Parathyroid adenoma (tissue), 2 donors: ENCODE results near the gene RASA1.

Source experiments
- H2AFZ ChIP-seq: fragments of 300-600 bp; sonication (generic); one replicate; pipeline ENCODE4 v1.7.0; 2017; ENCODE audit warnings: antibody characterized with exemption, mild to moderate bottlenecking
- H3K27ac ChIP-seq: fragments of 300-600 bp; sonication (generic); one replicate; pipeline ENCODE4 v1.7.0; 2017
- H3K27me3 ChIP-seq: fragments of 300-600 bp; sonication (generic); one replicate; pipeline ENCODE4 v1.7.0; 2017; ENCODE audit warnings: low read length; ENCODE audit not compliant: control insufficient read depth, insufficient read depth
- H3K36me3 ChIP-seq: fragments of 300-600 bp; sonication (generic); one replicate; pipeline ENCODE4 v1.7.0; 2017; ENCODE audit warnings: low read length; ENCODE audit not compliant: control insufficient read depth, insufficient read depth
- H3K4me1 ChIP-seq: fragments of 300-600 bp; sonication (generic); one replicate; pipeline ENCODE4 v1.7.0; 2017; ENCODE audit warnings: control low read depth
- H3K4me2 ChIP-seq: fragments of 300-600 bp; sonication (generic); one replicate; pipeline ENCODE4 v1.7.0; 2017; ENCODE audit warnings: low read length
- H3K4me3 ChIP-seq: fragments of 300-600 bp; sonication (generic); one replicate; pipeline ENCODE4 v1.7.0; 2017; ENCODE audit warnings: low read depth, low read length
- H3K79me2 ChIP-seq: fragments of 300-600 bp; sonication (generic); one replicate; pipeline ENCODE4 v1.7.0; 2017; ENCODE audit warnings: control low read depth
- H3K9ac ChIP-seq: fragments of 300-600 bp; sonication (generic); one replicate; pipeline ENCODE4 v1.7.0; 2017; ENCODE audit warnings: mild to moderate bottlenecking
- H3K9me3 ChIP-seq: fragments of 300-600 bp; sonication (generic); one replicate; pipeline ENCODE4 v1.7.0; 2017; ENCODE audit warnings: low read length; ENCODE audit not compliant: control insufficient read depth
- CTCF ChIP-seq: fragments of 300-600 bp; sonication (generic); IDR thresholded peaks from one replicate; pipeline ENCODE4 v1.7.0; 2017; ENCODE audit warnings: antibody characterized with exemption, mild to moderate bottlenecking
- donor health status: primary hyperparathyroidism.

RASA1 gene

GRCh38 chr5:87404359-87404758 lies 136.7 kb downstream of the RASA1 start:
- Histone ChIP-seq H3K27ac (no peak overlapping the region), H3K36me3 (no peaks in the 10 kb centered on the region), H3K4me1 (no peaks in the 10 kb centered on the region), H3K79me2 (no peaks in the 10 kb centered on the region), H3K9me3 (no peaks in the 10 kb centered on the region), H2AFZ (no peak overlapping the region), H3K9ac (no peak overlapping the region), H3K4me2 (no peak overlapping the region), H3K27me3 (no peaks in the 10 kb centered on the region), H3K4me3 (no peak overlapping the region)
- TF ChIP-seq CTCF: no peak

GRCh38 chr5:87405472-87406155 lies 137.9 kb downstream of the RASA1 start:
- no peak overlapping the region for H3K4me2 ChIP-seq
- H3K9me3 ChIP-seq: no peaks in the 10 kb centered on the region
- H3K79me2 ChIP-seq: no peaks in the 10 kb centered on the region
- H3K27me3 ChIP-seq: no peaks in the 10 kb centered on the region
- no peak for TF ChIP-seq CTCF
- H3K9ac ChIP-seq: no peak overlapping the region
- no peaks in the 10 kb centered on the region for H3K36me3 ChIP-seq
- no peak overlapping the region for H2AFZ ChIP-seq
- no peaks in the 10 kb centered on the region for H3K4me1 ChIP-seq
- H3K4me3 ChIP-seq: no peak overlapping the region
- no peak overlapping the region for H3K27ac ChIP-seq

- H3K4me3 ChIP-seq: no peak overlapping the region
- no peaks in the 10 kb centered on the region for H3K9me3 ChIP-seq
- TF ChIP-seq CTCF: no peak
- H3K36me3 ChIP-seq: no peaks in the 10 kb centered on the region
- H3K79me2 ChIP-seq: no peaks in the 10 kb centered on the region
- no peaks in the 10 kb centered on the region for H3K4me1 ChIP-seq
- no peak overlapping the region for H3K9ac ChIP-seq
- no peak overlapping the region for H2AFZ ChIP-seq
- H3K27me3 ChIP-seq: no peaks in the 10 kb centered on the region
- no peak overlapping the region for H3K27ac ChIP-seq
- H3K4me2 ChIP-seq: no peak overlapping the region
Measured at GRCh38 chr5:87408204-87408603, 140.5 kb downstream of the RASA1 start.

GRCh38 chr5:87410931-87411330 lies 143.2 kb downstream of the RASA1 start:
- H3K4me2 ChIP-seq: no peak overlapping the region
- H3K4me3 ChIP-seq: no peak overlapping the region
- H3K9me3 ChIP-seq: no peaks in the 10 kb centered on the region
- H3K36me3 ChIP-seq: no peaks in the 10 kb centered on the region
- no peaks in the 10 kb centered on the region for H3K79me2 ChIP-seq
- H2AFZ ChIP-seq: no peak overlapping the region
- H3K9ac ChIP-seq: no peak overlapping the region
- no peak for TF ChIP-seq CTCF
- H3K4me1 ChIP-seq: no peaks in the 10 kb centered on the region
- no peaks in the 10 kb centered on the region for H3K27me3 ChIP-seq
- H3K27ac ChIP-seq: no peak overlapping the region

- no peaks in the 10 kb centered on the region for H3K4me1 ChIP-seq
- no peak overlapping the region for H3K9ac ChIP-seq
- no peaks in the 10 kb centered on the region for H3K9me3 ChIP-seq
Measured at GRCh38 chr5:87411586-87411972, 143.9 kb downstream of the RASA1 start.

More at GRCh38 chr5:87411586-87411972, 143.9 kb downstream of the RASA1 start:
- TF ChIP-seq CTCF: no peak
- Histone ChIP-seq H3K79me2 (no peaks in the 10 kb centered on the region), H3K27ac (peak overlapping the region; percentile 93), H3K27me3 (no peaks in the 10 kb centered on the region), H2AFZ (peak overlapping the region; percentile 97), H3K36me3 (no peaks in the 10 kb centered on the region), H3K4me2 (peak overlapping the region; percentile 73), H3K4me3 (peak overlapping the region; percentile 86)
